C4-2B (cell line): ENCODE data around the gene CLIP1.
A peak's percentile ranks its signal among the peaks of the same experiment; 100 is the strongest.

Experiments
- H3K27ac ChIP-seq: fragments of 450-650 bp; 2 replicates; pipeline ENCODE4 v1.5.1; 2017
- CTCF ChIP-seq: fragments of 450-650 bp; conservative IDR thresholded peaks from 2 replicates; pipeline ENCODE4 v1.5.1; 2017; ENCODE audit warnings: mild to moderate bottlenecking
- ZFX ChIP-seq: fragments of 450-650 bp; IDR thresholded peaks from 2 replicates; pipeline ENCODE4 v1.6.1; 2017

CLIP1 gene

DNA sequence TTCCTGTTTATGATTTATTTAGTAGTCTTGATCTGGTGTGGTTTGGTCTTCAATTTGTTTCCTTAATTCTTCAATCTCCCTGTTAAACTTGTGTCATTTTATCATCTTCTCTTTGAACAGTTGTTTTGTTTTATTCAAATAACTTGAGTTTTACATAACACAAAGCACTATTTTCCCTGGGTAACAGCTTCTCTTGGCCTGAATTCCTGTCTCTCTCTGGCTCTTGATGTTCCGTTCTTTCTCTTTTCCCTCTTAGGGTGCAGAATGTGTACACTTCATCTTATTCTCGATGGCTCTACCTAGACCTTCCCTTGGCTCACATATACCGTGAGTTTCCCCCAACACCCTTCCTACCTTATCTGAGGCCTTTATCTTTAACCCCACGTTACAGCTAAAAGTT, 119.4 kb downstream of the CLIP1 start:
- no peak overlapping the region for H3K27ac ChIP-seq
- TF ChIP-seq CTCF: no peak
- TF ChIP-seq ZFX: no peak

- H3K27ac ChIP-seq: no peak overlapping the region
- TF ChIP-seq CTCF: no peak
- no peak for TF ChIP-seq ZFX
These were observed 124.3 kb downstream of the CLIP1 start for GRCh38 chr12:122298071-122298748.

DNA sequence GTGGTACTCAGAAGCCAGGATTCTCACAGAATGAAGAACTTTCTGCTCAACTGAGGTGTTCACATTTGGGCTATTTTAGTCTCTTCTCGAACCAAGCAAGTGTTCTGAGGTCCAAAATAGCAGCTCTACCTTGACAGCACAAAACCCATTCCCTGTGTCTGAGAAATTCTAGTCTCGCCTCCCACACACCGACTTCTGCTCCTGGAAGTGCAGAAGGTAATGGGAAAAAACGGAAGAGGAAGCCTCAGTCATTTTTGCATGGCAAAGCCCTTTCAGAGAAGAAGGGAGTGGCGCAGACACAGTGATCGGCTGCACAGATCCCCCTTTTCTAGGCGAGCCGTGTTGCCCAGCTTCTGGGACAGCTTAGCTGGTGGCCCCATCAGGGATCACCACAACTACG, 125.0 kb downstream of the CLIP1 start:
- H3K27ac ChIP-seq: no peak overlapping the region
- TF ChIP-seq CTCF (no peak), ZFX (no peak)

GRCh38 chr12:122295877-122296276, 126.6 kb downstream of the CLIP1 start:
- TF ChIP-seq CTCF (no peak), ZFX (no peak)
- no peak overlapping the region for H3K27ac ChIP-seq

DNA sequence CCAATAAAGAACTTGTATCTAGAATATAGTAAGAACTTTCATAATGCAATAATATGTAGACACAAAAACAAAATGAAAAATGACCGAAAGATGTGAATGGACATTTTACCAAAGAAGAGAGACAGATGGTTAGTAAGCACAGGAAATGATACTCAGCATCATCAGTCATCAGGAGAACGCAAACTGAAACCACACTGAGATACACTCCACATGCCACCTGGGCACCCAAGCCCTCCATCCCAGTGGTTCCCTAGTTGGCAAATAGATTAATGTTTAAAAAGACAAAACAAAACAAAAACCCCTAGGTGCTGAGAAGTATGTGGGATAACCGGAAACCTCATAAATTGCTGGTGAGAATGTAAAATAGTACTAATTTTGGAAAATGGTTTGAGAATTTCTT, 129.4 kb downstream of the CLIP1 start:
- H3K27ac ChIP-seq: no peak overlapping the region
- TF ChIP-seq CTCF (no peak), ZFX (no peak)

GRCh38 chr12:122291431-122291830, 131.0 kb downstream of the CLIP1 start:
- H3K27ac ChIP-seq: peak overlapping the region; percentile 23
- TF ChIP-seq CTCF (no peak), ZFX (no peak)

- no peak overlapping the region for H3K27ac ChIP-seq
- TF ChIP-seq CTCF: no peak
These were observed 138.8 kb downstream of the CLIP1 start for GRCh38 chr12:122283680-122284079.
